HepG2 (cell line): ENCODE data around the gene MPI. TPM values are rescaled to one million over a fixed set of nuclear protein-coding genes. Genes with fewer than 3 reads are reported as not detected.

ENCODE experiments used
- ATF1 ChIP-seq: IDR thresholded peaks from 2 replicates; pipeline ENCODE4 v1.6.1; 2016; ENCODE audit warnings: mild to moderate bottlenecking, control low read depth
- EEA1 ChIP-seq: sonication (generic); formaldehyde crosslinking; IDR thresholded peaks from 2 replicates; pipeline ENCODE4 v1.5.1; 2020; ENCODE audit warnings: mild to moderate bottlenecking, missing genetic modification reagents, borderline replicate concordance
- IKZF4 ChIP-seq: sonication (generic); formaldehyde crosslinking; IDR thresholded peaks from 2 replicates; pipeline ENCODE4 v1.5.1; 2020; ENCODE audit warnings: borderline replicate concordance, mild to moderate bottlenecking, low read depth, missing genetic modification reagents; ENCODE audit errors: not compliant biosample characterization
- NFIC ChIP-seq: IDR thresholded peaks from 2 replicates; pipeline ENCODE4 v1.6.1; 2012; ENCODE audit warnings: mild to moderate bottlenecking, low read length, inconsistent platforms
- SIX4 ChIP-seq: sonication (generic); formaldehyde crosslinking; IDR thresholded peaks from 2 replicates; pipeline ENCODE4 v1.4.0; 2020; ENCODE audit warnings: missing genetic modification reagents
- ZNF180 ChIP-seq: sonication (generic); formaldehyde crosslinking; IDR thresholded peaks from 2 replicates; pipeline ENCODE4 v1.4.0; 2020; ENCODE audit warnings: low read depth, missing genetic modification reagents, borderline replicate concordance
- ZNF556 ChIP-seq: sonication (generic); formaldehyde crosslinking; IDR thresholded peaks from 2 replicates; pipeline ENCODE4 v1.4.0; 2020; ENCODE audit warnings: mild to moderate bottlenecking, missing genetic modification reagents, borderline replicate concordance
- ZNF670 ChIP-seq: sonication (generic); formaldehyde crosslinking; IDR thresholded peaks from 2 replicates; pipeline ENCODE4 v1.8.0; 2022; ENCODE audit warnings: mild to moderate bottlenecking, missing genetic modification reagents, borderline replicate concordance
- polyA plus RNA-seq, 8 experiments: library from polyadenylated mRNA; depleted of rRNA in 3 of 8; stranded (reverse) in 7 of 8; unstranded in 1 of 8; fragments of >200 nt; fragmentation: Illumina TruSeq in 4 of 8; extraction: Trizol in 4 of 8; gene quantifications; 2 replicates each; pipeline versions ENCODE4 v1.2.1 to v1.2.3, GENCODE V29; 2011 to 2016; ENCODE audit warnings: low read depth in 4 of 8, missing spikeins in 1 of 8, mixed read lengths in 1 of 8; ENCODE audit not compliant: insufficient read depth in 1 of 8
- total RNA-seq, 5 experiments: library from RNA; depleted of rRNA; stranded (reverse); fragments of >200 nt; fragmentation: Illumina TruSeq; extraction: Trizol; gene quantifications; 2 replicates each; pipeline ENCODE4 v1.2.3, GENCODE V29; 2016; ENCODE audit warnings: low read depth in 1 of 5
- TF ChIP-seq, protein P1 (sequence below): sonication (generic); formaldehyde crosslinking; IDR thresholded peaks from 2 replicates; pipeline ENCODE4 v1.9.0; 2022; ENCODE audit warnings: missing genetic modification reagents, mild to moderate bottlenecking, borderline replicate concordance
- TF ChIP-seq, protein P2 (sequence below): sonication (generic); formaldehyde crosslinking; IDR thresholded peaks from 2 replicates; pipeline ENCODE4 v1.5.1; 2020; ENCODE audit warnings: mild to moderate bottlenecking, moderate library complexity, missing genetic modification reagents
- TF ChIP-seq, protein P3 (sequence below): sonication (generic); formaldehyde crosslinking; IDR thresholded peaks from 2 replicates; pipeline ENCODE4 v1.9.0; 2021; ENCODE audit warnings: missing genetic modification reagents, mild to moderate bottlenecking, borderline replicate concordance
- TF ChIP-seq, protein P4 (sequence below): sonication (generic); formaldehyde crosslinking; IDR thresholded peaks from 2 replicates; pipeline ENCODE4 v1.4.0; 2020; ENCODE audit warnings: missing genetic modification reagents
- TF ChIP-seq, protein P5 (sequence below): sonication (generic); formaldehyde crosslinking; IDR thresholded peaks from 2 replicates; pipeline ENCODE4 v1.4.0; 2020; ENCODE audit warnings: low read depth, missing genetic modification reagents
- TF ChIP-seq, protein P6 (sequence below): sonication (generic); formaldehyde crosslinking; IDR thresholded peaks from 2 replicates; pipeline ENCODE4 v1.4.0; 2020; ENCODE audit warnings: mild to moderate bottlenecking, missing genetic modification reagents

Gene MPI
- total and polyA plus RNA-seq, 2 of the 13 experiments (the other 11 are each of a cell fraction or from before 2014, with no cell fraction given) = 36.9 to 63.5 TPM

DNA sequence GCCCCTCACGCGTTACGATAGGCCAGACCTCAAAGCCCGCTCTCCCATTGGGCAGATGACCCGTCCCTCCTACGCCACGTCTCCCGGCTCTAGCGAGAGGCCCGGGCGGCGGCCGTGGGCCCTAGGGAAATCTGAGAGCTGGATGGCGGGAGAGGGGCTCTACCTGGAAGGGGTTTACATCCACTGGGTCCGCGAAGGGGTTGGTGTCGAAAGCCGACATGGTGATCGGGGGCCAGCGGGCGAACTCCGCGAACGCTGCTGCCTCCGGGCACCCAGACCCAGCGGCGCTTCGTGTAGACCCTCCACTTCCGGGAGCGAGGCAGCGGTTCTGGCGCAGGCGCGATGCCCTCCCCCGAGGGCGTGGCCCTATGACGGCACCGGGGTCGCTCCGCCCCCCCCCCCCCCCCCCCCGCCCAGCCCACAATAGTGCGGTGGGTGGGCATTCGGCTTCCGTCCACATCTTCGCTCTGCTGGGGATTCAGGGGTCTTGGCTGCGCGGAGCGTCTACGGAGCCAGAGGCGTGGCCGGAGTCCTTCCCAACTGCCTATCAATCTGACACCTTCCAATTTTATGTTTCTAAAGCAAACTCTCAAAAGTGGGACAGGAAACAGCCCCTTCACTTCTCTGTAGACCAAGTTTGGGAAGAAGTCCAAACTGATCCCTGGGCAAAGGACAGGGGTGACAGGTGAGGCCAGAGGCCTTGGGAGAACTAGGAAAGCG is 16.6 kb upstream of the MPI start, which contains the start of gene SCAMP2 (continued):
- TF ChIP-seq, protein P1, sequence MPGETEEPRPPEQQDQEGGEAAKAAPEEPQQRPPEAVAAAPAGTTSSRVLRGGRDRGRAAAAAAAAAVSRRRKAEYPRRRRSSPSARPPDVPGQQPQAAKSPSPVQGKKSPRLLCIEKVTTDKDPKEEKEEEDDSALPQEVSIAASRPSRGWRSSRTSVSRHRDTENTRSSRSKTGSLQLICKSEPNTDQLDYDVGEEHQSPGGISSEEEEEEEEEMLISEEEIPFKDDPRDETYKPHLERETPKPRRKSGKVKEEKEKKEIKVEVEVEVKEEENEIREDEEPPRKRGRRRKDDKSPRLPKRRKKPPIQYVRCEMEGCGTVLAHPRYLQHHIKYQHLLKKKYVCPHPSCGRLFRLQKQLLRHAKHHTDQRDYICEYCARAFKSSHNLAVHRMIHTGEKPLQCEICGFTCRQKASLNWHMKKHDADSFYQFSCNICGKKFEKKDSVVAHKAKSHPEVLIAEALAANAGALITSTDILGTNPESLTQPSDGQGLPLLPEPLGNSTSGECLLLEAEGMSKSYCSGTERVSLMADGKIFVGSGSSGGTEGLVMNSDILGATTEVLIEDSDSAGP = peak; percentile 58; the same call in 1 of the 2 replicates
- TF ChIP-seq, protein P2, sequence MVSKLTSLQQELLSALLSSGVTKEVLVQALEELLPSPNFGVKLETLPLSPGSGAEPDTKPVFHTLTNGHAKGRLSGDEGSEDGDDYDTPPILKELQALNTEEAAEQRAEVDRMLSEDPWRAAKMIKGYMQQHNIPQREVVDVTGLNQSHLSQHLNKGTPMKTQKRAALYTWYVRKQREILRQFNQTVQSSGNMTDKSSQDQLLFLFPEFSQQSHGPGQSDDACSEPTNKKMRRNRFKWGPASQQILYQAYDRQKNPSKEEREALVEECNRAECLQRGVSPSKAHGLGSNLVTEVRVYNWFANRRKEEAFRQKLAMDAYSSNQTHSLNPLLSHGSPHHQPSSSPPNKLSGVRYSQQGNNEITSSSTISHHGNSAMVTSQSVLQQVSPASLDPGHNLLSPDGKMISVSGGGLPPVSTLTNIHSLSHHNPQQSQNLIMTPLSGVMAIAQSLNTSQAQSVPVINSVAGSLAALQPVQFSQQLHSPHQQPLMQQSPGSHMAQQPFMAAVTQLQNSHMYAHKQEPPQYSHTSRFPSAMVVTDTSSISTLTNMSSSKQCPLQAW (CRISPR knock-in tag) = peak; percentile 34; the same call in 1 of the 2 replicates
- TF ChIP-seq ATF1 = peak; percentile 77
- no peak for TF ChIP-seq EEA1 (CRISPR knock-in tag)
- TF ChIP-seq, protein P3, sequence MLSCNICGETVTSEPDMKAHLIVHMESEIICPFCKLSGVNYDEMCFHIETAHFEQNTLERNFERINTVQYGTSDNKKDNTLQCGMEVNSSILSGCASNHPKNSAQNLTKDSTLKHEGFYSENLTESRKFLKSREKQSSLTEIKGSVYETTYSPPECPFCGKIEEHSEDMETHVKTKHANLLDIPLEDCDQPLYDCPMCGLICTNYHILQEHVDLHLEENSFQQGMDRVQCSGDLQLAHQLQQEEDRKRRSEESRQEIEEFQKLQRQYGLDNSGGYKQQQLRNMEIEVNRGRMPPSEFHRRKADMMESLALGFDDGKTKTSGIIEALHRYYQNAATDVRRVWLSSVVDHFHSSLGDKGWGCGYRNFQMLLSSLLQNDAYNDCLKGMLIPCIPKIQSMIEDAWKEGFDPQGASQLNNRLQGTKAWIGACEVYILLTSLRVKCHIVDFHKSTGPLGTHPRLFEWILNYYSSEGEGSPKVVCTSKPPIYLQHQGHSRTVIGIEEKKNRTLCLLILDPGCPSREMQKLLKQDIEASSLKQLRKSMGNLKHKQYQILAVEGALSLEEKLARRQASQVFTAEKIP (CRISPR knock-in tag) = no peak
- no peak for TF ChIP-seq NFIC
- peak; percentile 79 for TF ChIP-seq IKZF4 (CRISPR knock-in tag)
- no peak for TF ChIP-seq ZNF670 (CRISPR knock-in tag)
- no peak for TF ChIP-seq SIX4 (CRISPR knock-in tag)
- peak; percentile 63; the same call in 1 of the 2 replicates for TF ChIP-seq ZNF556
- TF ChIP-seq, protein P4, sequence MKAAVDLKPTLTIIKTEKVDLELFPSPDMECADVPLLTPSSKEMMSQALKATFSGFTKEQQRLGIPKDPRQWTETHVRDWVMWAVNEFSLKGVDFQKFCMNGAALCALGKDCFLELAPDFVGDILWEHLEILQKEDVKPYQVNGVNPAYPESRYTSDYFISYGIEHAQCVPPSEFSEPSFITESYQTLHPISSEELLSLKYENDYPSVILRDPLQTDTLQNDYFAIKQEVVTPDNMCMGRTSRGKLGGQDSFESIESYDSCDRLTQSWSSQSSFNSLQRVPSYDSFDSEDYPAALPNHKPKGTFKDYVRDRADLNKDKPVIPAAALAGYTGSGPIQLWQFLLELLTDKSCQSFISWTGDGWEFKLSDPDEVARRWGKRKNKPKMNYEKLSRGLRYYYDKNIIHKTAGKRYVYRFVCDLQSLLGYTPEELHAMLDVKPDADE (CRISPR knock-in tag) = no peak
- TF ChIP-seq, protein P5, sequence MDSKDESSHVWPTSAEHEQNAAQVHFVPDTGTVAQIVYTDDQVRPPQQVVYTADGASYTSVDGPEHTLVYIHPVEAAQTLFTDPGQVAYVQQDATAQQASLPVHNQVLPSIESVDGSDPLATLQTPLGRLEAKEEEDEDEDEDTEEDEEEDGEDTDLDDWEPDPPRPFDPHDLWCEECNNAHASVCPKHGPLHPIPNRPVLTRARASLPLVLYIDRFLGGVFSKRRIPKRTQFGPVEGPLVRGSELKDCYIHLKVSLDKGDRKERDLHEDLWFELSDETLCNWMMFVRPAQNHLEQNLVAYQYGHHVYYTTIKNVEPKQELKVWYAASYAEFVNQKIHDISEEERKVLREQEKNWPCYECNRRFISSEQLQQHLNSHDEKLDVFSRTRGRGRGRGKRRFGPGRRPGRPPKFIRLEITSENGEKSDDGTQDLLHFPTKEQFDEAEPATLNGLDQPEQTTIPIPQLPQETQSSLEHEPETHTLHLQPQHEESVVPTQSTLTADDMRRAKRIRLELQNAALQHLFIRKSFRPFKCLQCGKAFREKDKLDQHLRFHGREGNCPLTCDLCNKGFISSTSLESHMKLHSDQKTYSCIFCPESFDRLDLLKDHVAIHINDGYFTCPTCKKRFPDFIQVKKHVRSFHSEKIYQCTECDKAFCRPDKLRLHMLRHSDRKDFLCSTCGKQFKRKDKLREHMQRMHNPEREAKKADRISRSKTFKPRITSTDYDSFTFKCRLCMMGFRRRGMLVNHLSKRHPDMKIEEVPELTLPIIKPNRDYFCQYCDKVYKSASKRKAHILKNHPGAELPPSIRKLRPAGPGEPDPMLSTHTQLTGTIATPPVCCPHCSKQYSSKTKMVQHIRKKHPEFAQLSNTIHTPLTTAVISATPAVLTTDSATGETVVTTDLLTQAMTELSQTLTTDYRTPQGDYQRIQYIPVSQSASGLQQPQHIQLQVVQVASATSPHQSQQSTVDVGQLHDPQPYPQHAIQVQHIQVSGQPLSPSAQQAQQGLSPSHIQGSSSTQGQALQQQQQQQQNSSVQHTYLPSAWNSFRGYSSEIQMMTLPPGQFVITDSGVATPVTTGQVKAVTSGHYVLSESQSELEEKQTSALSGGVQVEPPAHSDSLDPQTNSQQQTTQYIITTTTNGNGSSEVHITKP (CRISPR knock-in tag) = no peak
- TF ChIP-seq ZNF180 (CRISPR knock-in tag) = no peak
- TF ChIP-seq, protein P6, sequence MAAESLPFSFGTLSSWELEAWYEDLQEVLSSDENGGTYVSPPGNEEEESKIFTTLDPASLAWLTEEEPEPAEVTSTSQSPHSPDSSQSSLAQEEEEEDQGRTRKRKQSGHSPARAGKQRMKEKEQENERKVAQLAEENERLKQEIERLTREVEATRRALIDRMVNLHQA = no peak
